GM18867 (cell line): Measurements from ENCODE around the gene DEFB131B.
A peak's percentile ranks its signal among the peaks of the same experiment; 100 is the strongest.
"Not testable (repeated sequence)": the region's sequence is repeated elsewhere in the genome, so short reads cannot be mapped to it uniquely, and the experiment has no call there.

ENCODE experiments used
- ATAC-seq: cut with Tn5 transposase; IDR thresholded peaks from one replicate; pipeline ENCODE4 v1.9.1; 2021; ENCODE audit warnings: mild to moderate bottlenecking, moderate library complexity; ENCODE audit not compliant: unreplicated experiment

DEFB131B gene

GRCh38 chr11:71910775-71911174 lies 32.5 kb downstream of the DEFB131B start:
- not testable (repeated sequence) for ATAC-seq

- not testable (repeated sequence) for ATAC-seq
These were observed 33.2 kb downstream of the DEFB131B start for GRCh38 chr11:71911321-71911985.

- ATAC-seq = not testable (repeated sequence)
These were observed 33.7 kb downstream of the DEFB131B start for GRCh38 chr11:71911986-71912340.

DNA sequence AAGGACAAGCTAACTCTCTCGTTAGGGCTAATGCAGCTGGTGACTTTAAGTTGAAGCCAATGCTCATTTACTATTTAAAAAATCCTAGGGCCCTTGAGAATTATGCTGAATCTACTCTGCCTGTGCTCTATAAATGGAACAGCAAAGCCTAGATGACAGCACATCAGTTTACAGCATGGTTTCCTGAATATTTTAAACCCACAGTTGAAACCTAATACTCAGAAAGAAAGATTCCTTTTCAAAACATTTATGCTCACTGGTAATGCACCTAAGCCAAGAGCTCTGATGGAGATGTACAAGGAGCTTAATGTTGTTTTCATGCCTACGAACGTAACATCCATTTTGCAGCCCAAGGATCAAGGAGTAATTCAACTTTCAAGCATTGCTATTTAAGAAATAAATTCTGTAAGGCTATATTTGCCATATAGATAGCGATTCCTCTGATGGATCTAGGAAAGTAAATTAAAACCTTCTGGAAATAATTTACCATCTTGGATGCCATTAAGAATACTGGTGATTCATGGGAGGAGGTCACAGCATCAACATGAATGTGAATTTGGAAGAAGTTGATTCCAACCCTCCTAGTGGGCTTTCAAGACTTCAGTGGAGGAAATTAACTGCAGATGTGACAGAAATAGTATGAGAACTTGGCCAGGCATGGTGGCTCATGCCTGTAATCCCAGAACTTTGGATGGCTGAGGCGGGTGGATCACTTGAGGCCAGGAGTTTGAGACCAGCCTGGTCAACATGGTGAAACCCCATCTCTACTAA lies 35.7 kb downstream of the DEFB131B start:
- no peak for ATAC-seq

DNA sequence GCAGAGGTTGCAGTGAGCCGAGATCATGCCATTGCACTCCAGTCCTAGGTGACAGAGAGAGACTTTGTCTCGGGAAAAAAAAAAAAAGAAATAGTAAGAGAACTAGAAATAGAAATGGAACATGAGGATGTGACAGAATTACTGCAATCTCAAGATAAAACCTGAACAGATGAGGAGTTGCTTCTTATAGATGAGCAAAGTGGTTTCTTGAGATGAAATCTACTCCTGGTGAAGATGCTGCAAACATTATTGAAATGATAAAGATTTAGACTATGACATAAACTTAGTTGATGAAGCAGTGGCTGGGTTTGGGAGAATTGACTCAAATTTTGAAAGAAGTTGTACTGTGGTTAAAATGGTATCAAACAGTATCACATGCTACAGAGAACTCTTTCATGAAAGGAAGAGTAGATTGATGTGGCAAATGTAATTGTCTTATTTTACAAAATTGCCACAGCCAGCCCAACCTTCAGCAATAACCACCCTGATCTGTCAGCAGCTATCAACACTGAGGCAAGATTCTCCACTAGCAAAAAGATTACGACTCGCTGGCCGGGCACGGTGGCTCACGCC lies 36.5 kb downstream of the DEFB131B start:
- no peak for ATAC-seq

GRCh38 chr11:71917646-71918140 lies 39.4 kb downstream of the DEFB131B start:
- no peak for ATAC-seq

DNA sequence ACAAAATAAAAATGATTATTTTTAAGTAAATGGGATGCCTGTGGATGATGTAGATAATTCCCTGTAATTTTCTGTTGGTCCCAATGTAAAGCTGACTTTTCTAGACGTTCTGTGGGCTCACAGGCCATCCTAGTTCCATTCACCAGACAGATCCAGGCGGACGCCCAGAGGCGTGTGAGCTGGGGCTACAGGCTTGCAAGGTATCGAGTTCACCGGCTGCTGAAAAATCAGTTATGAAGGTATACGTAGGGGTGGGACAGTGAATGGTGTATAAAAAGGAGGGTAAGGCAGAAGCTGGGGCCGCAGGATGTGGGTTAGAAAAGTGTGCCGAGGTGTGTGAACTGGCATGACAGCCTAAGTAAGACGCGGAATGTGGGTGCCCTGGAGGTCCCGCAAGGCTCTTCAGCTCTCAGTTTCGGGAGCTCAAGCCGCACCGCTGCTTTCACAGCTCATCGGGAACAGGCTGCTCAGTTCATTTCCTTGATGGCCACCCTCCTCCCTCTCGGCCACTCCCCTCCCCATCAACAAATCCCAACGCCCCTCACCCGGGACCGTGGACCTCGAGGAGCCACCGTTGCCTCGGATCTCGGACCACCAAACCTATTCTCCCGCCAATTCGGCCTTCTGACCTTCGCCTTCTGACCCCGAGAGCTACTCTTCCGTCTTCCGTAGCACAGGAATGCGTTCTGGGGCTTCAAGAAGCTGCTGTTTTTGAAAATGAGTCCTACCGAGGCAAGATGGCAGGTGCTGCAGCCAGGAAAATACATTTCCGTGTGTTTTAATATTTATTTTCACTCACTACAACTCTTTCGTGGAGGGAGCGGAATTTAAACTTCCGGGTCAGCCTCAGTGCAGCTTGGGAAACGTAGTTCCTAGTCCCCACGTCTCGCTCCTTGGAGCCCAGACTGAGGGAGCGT lies 49.8 kb downstream of the DEFB131B start, which contains the start of gene XNDC1N:
TSS of gene XNDC1N (minus strand) at position 775 of the 917 bp plus-strand sequence. CDS start 5,241 bp downstream, outside the sequence.
- peak; percentile 70 for ATAC-seq

DNA sequence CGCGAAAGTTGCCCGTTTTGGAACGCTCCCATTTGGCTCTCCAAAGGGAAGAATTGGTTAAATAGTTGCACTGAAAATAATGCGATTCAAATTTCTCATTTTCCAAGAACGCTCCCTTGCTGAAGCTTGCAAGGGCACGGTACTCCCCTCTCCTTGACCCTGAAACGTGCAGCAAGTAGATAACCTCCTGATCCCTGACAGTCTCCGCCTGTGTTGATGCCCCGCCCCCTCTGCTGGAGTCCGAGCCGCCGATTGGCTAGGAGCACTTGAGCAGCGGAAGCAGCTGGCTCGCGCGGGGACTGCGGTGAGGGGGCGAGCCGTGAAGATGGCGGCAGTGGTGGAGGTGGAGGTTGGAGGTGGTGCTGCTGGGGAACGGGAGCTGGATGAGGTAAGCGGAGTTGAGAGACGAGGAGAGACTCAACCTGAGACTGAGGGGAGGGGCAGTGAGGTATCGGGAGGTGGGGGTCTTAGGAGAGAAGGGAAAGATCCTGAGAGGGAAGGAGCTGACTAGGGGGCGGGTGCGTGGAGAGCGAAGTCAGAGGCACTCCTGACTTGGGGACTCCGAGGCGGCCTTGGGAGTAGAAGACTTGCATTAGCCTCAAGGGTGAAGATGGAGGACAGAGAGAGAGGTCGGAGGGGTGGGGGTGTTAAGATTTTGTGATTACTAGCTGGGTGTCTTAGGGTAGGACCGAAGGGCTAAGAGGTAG lies 50.6 kb downstream of the DEFB131B start, which contains the start of gene RNF121:
TSS of gene RNF121 (plus strand) at position 310 of the 707 bp plus-strand sequence. CDS start at position 326, 16 bp downstream.
- peak; percentile 82 for ATAC-seq

GRCh38 chr11:71929491-71929890 lies 51.2 kb downstream of the DEFB131B start:
- no peak for ATAC-seq

GRCh38 chr11:71930556-71931244 lies 52.4 kb downstream of the DEFB131B start:
- ATAC-seq = no peak

GRCh38 chr11:71931245-71931602 lies 53.0 kb downstream of the DEFB131B start:
- no peak for ATAC-seq

GRCh38 chr11:71933141-71933933 lies 55.1 kb downstream of the DEFB131B start:
- ATAC-seq = no peak
